NCI-H2081 (cell line): ENCODE measurements around the gene CIC.
"Not testable (repeated sequence)": the region's sequence is repeated elsewhere in the genome, so short reads cannot be mapped to it uniquely, and the experiment has no call there.

Experiments
- DNase-seq, 2 experiments: peaks; one replicate each; lab custom pipeline; 2025; lab: John Stamatoyannopoulos, UW

The CIC gene

GRCh38 chr19:42313096-42313839 lies 44.2 kb downstream of the CIC start, which contains the start of gene TMEM145:
Gene TMEM145, plus strand, starts transcription at chr19:42313309. Its CDS starts 68 bp downstream, at chr19:42313377.
- peak; percentile 50 to 64 for DNase-seq

DNA sequence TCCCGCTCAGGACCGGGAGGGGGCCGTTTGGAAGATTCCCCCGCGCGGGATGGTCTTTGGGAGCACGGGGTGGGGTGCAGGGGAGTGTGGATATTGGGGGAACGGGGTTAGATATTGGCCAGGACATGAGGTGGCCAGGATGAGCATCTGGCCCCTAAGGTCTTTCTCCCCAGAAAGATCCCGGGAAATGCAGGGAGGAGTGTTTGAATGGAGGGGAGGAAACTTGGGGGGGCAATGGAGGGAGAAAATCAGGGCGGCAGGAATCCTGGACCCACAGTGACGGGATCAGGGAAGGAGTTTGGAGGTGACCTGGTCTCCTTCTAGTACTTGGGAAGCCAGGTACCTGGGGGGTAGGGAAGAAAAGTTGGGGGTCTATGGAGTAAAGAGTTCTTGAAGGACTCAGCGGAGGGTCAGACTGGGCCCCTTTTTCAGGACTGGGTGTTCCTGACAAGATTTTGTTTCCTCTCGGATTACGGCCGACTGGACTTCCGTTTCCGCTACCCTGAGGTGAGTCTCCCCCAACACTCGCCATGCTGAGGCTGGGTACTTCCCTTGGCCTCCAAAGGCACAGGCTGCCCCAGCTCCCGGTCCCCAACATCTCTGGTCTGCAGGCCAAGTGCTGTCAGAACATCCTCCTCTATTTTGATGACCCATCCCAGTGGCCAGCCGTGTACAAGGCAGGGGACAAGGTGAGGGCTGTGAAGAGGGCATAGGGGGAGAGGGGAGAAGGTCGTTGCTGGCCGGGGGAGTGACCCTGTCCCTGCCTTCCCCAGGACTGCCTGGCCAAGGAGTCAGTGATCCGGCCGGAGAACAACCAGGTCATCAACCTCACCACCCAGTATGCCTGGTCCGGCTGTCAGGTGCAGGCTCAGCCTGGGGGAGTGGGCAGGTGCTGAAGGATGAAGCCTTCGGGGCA lies 45.0 kb downstream of the CIC start:
- DNase-seq: no peak

- DNase-seq: no peak
Observed at GRCh38 chr19:42315024-42315423, 46.0 kb downstream of the CIC start.

DNA sequence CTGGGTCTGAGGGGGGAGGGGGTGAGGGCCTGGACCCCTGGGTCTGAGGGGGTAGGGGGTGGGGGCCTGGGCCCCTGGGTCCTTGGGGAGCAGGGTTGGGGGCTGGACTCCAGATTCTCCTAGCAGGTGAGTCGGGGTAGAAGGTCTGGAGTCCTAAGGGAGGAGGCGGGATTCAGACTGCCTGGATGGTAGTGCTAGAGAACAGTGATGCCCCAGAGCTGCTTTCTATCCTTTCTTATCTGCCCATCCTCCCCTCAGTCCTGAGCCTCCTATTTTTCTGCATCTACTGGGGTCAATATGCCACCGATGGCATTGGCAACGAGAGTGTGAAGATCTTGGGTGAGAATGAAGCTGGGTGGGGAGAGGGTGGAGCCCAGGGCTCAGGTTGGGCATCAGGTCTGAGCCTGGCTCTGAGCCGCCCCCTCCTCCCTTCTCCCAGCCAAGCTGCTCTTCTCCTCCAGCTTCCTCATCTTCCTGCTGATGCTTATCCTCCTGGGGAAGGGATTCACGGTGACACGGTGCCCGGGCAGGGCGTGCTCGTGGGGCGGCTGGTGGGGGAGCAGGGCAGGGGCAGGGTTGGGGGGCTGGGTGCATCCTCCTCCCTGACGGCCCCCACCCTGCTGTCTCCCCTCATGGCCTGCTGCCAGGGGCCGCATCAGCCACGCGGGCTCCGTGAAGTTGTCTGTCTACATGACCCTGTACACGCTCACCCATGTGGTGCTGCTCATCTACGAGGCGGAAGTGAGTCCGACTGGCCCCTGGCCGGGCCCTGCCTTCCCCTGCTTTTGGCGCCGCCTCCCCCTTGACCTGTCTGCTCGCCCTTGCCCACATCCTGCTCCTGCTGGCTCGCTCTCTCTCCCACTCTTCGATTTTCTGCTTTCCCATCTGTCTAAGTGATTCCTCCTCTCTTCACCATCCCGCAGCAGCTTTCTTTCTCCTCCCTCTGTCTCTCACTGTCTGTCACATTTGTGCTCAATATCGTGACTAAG lies 47.5 kb downstream of the CIC start:
- DNase-seq: no peak

GRCh38 chr19:42317535-42317934 lies 48.5 kb downstream of the CIC start:
- DNase-seq: no peak

- no peak for DNase-seq
Observed at GRCh38 chr19:42322305-42322704, 53.3 kb downstream of the CIC start.

GRCh38 chr19:42323473-42323851 lies 54.4 kb downstream of the CIC start:
- DNase-seq: no peak

DNA sequence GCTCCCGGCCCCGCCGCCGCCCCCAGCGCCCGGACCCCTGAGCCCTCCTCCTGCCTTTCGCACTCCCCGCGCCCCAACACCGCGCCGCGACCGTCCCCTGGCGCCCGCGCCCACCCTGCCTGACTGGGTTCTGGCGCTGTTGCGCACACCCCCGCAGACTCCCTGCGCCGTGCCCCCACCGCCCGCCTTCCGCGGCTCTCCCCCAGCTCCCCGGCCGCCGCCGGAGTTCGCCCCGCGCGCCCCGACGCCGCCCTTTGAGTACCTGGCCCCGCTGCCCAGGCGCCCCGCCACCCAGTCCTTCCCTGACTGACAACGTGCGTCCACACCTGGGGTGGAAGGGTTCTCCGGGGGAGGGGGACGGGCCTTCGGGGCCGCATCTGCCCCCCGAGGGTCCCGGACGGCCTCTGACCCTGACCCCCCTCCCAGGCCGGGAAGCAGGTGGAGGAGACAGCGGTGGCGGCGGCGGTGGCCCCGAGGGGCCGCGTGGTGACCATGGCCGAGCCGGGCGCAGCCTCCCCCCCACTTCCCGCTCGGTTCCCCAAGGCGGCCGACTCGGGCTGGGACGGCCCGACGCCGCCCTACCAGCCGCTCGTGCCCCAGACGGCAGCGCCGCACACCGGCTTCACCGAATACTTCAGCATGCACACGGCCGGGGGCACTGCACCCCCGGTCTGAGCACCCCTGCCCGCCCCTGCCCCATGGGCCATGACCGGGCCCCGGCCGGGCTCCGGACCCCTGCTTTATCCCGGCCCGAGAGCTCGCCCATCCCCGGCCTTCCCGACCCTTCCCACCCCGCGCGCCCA lies 55.0 kb downstream of the CIC start:
- no peak for DNase-seq

DNA sequence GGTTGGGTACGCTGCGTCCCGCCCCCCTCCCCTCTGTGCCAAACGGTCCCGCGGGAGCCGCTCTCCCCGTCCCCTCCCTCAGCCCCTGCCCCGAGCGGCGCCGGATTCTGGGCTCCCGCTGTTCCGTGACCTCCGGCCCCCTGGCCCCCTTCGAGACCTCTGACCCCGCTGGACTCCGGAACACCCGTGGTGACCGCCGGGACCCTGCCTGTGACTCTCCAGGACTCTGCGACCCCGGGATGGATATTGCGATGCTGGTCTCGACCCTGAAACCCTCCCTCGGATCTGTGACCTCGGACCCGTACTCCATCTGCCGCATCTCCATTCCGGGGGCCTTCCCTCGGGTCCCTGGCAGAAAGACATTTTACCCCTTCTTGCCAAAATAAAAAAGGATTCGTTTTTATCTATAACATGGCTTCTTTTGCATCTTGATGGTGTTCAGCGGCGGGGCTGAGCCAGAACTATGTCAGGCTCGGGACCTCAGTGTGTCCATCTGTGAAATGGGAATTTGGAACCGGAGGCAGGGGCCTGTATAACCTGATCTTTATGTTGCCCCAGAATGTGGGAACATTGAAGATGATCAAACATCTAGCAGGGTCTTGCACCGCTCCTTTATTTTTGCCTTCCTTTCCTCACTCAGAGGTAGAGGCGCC lies 55.7 kb downstream of the CIC start:
- no peak for DNase-seq

DNA sequence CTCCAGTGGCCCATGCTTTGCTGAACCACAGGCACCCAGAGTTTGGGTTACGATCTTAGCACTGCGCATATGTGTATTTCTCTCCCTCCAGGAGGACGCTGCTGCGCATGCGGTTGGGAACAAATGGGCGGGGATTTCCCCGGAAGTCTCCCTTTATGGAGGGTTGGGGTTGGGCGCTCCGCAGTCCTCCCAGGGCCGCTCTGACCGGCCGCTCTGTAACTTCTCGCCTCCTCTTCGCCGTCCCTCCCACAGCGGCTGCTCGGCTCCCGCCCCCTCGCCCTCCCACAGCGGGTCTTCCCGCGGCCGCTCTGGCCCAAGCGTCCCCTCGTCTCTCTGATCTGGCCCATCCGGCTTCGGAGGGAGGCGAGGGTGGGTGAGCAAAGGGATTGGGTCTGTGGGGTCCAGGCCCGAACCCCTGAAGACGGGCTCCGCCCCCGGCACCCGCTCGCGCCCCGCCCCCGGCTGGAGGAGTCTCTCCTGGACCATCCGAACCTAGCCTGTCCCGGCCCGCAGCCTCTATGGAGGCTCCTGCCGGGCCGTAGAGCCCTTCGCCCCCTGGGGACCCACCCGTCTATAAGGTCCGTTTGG lies 56.4 kb downstream of the CIC start, which contains the start of gene MEGF8:
Gene MEGF8 (plus strand): TSS at position 328 of the 588 bp plus-strand sequence. CDS start 609 bp downstream, outside the sequence.
- peak; percentile 99 for DNase-seq

GRCh38 chr19:42325896-42326771 lies 57.1 kb downstream of the CIC start:
- no peak for DNase-seq

DNA sequence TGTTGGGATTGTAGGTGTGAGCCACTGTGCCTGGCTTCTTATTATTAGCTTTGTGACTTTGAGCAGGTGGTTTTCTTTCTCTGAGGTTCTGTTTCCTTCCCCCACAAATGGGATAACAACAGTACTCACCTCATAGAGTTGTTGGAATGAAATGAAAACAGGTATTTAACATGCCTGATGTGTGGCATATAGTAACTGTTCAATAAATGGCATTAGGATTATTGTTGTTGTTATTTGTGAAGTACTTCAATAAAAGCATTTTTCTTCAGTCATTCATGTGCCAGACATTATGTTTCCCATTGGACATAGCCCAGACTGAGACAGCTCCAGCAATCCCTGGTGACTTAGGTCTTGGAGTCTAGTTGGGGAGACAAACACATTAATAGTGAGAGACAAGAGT lies 57.9 kb downstream of the CIC start:
- DNase-seq: no peak

GRCh38 chr19:42327381-42327780 lies 58.3 kb downstream of the CIC start:
- DNase-seq: no peak

DNA sequence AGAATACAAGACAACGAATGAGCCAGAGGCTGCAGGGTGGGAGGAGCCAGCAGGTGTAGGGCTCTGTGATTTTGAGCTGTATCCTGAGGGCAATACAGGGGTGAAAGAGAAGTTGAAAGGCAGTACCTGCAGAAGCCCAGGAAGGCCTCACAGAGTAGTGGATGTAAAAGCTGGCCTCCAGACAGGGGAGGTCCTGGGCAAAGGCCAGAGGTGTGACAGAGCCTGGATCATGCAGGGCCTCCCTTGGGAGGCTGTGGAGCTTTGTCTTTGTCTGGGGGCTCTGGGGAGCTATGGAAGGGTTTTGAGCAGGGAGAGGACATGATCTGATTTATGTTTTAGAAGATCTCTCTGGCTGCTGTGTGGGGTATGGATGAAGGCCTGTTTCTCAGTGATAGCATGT lies 59.1 kb downstream of the CIC start:
- no peak for DNase-seq

DNA sequence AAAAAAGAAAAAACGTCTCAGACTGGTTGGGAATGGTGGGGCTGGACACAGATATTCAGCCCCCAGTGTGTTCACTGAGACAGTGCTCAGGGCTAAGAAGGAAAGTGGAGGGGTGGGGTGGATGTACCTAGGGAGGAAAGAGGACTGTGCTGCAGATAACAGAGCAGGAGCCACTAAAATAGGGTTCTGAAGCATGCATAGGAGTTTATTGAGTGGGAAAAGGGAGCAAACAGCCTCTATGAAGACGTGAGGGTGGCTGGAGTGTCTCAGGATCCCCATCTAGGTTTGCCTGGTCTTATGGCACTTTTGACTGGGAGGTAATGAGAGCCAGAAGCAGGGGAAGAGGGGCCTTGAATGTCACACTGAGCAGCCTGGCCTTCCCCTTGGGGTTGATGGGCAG lies 59.8 kb downstream of the CIC start:
- DNase-seq: no peak

GRCh38 chr19:42330241-42330711 lies 61.2 kb downstream of the CIC start:
- DNase-seq: no peak

DNA sequence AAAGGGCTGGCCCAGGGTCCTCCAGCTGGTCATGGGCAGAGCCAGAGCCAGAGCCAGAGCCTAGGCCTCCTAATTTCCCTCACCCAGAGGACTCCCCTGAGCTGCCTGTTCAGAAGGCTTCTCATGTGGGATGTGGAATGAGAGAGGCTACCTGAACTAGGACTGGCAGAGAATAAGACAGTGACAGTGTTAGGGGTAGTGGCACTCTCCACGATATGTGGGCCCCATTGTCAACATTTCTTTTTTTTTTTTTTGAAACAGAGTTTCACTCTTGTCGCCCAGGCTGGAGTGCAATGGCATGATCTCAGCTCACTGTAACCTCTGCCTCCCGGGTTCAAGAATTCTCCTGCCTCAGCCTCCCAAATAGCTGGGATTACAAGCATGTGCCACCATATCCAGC lies 62.3 kb downstream of the CIC start:
- DNase-seq: not testable (repeated sequence)

GRCh38 chr19:42332059-42332458 lies 63.0 kb downstream of the CIC start:
- no peak for DNase-seq

DNA sequence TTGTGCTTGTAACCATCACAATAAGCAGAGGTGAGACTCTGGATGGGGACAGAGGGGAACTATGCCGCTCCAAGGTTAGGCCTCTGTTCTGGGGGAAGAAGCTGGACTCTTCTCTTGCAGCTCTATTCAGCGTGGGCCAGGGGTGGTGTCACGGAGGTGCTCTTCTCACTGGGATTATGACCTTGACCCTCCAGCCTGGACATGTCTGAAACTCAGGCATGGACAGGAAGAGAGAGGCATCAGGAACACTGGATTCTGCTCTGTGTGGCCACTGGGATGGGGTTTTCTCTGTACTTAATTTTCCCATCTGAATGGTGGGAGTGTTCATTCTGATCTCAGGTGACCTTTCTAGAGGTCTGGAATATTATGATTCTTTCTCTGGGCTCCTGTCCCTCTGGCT lies 64.0 kb downstream of the CIC start:
- no peak for DNase-seq
